GM23338 (cell line): ENCODE data around the gene HTR3E. TPM values are rescaled to one million over a fixed set of nuclear protein-coding genes. Genes with fewer than 3 reads are reported as not detected.

ENCODE experiments used
- ATAC-seq: fragments of 200-7000 bp; cut with Tn5 transposase; 3 replicates; pipeline ENCODE4 v1.9.1; 2020
- DNase-seq: peaks from one replicate; pipeline ENCODE4 v3.0.0-alpha.2; 2015; ENCODE audit warnings: low spot score
- H2AFZ ChIP-seq: fragments of 200-600 bp; sonication (generic); 2 replicates; pipeline ENCODE4 v1.8.0; 2016; ENCODE audit warnings: antibody characterized with exemption, mild to moderate bottlenecking, moderate library complexity
- H3F3A ChIP-seq: fragments of 200-600 bp; sonication (generic); replicated peaks from 2 replicates; pipeline ENCODE4 v1.8.0; 2017; ENCODE audit warnings: antibody characterized with exemption, mixed run types, low read depth
- H3K27ac ChIP-seq: fragments of 200-600 bp; sonication (generic); 2 replicates; pipeline ENCODE4 v1.6.1; 2016; ENCODE audit warnings: low read depth
- H3K27me3 ChIP-seq: fragments of 200-600 bp; sonication (generic); 2 replicates; pipeline ENCODE4 v1.8.0; 2016; ENCODE audit warnings: mild to moderate bottlenecking, mixed run types, moderate library complexity; ENCODE audit not compliant: insufficient read depth
- H3K36me3 ChIP-seq: fragments of 200-600 bp; sonication (generic); 2 replicates; pipeline ENCODE4 v1.8.0; 2016; ENCODE audit warnings: mild to moderate bottlenecking; ENCODE audit not compliant: insufficient read depth
- H3K4me1 ChIP-seq: fragments of 200-600 bp; sonication (generic); 2 replicates; pipeline ENCODE4 v1.8.0; 2016; ENCODE audit warnings: mild to moderate bottlenecking, moderate library complexity; ENCODE audit not compliant: insufficient read depth
- H3K4me2 ChIP-seq: fragments of 200-600 bp; sonication (generic); 2 replicates; pipeline ENCODE4 v1.7.1; 2017; ENCODE audit warnings: mixed run types
- H3K4me3 ChIP-seq: fragments of 200-600 bp; sonication (generic); 2 replicates; pipeline ENCODE4 v1.6.1; 2016; ENCODE audit warnings: mixed run types
- H3K79me2 ChIP-seq: fragments of 200-600 bp; sonication (generic); replicated peaks from 2 replicates; pipeline ENCODE4 v1.8.0; 2017; ENCODE audit warnings: mild to moderate bottlenecking; ENCODE audit not compliant: insufficient read depth
- H3K9me2 ChIP-seq: fragments of 200-600 bp; sonication (generic); 2 replicates; pipeline ENCODE4 v1.8.0; 2017; ENCODE audit not compliant: insufficient read depth
- H4K20me1 ChIP-seq: fragments of 200-600 bp; sonication (generic); replicated peaks from 2 replicates; pipeline ENCODE4 v1.8.0; 2017; ENCODE audit warnings: mild to moderate bottlenecking; ENCODE audit not compliant: insufficient read depth
- H3K27ac Mint-ChIP-seq: 2 replicates; pipeline ENCODE4 v1.8.0; 2020; ENCODE audit warnings: inconsistent platforms, mild to moderate bottlenecking, moderate library complexity, mixed read lengths
- H3K27me3 Mint-ChIP-seq: 3 replicates; pipeline ENCODE4 v1.8.0; 2022; ENCODE audit warnings: low read depth, mild to moderate bottlenecking, moderate library complexity, mixed read lengths, inconsistent platforms; ENCODE audit not compliant: insufficient read depth, poor library complexity
- H3K36me3 Mint-ChIP-seq: 3 replicates; pipeline ENCODE4 v1.8.0; 2021; ENCODE audit warnings: low read depth, mild to moderate bottlenecking, inconsistent platforms, moderate library complexity, mixed read lengths
- H3K4me1 Mint-ChIP-seq: 3 replicates; pipeline ENCODE4 v1.8.0; 2020; ENCODE audit warnings: mild to moderate bottlenecking, inconsistent platforms, mixed read lengths
- H3K4me3 Mint-ChIP-seq: 3 replicates; pipeline ENCODE4 v1.8.0; 2021; ENCODE audit warnings: moderate library complexity, mild to moderate bottlenecking, inconsistent platforms, mixed read lengths
- H3K9me3 Mint-ChIP-seq: 3 replicates; pipeline ENCODE4 v1.8.0; 2020; ENCODE audit warnings: moderate library complexity, mild to moderate bottlenecking, inconsistent platforms, mixed read lengths
- CTCF ChIP-seq, 2 experiments: fragments of 200-600 bp in 1 of 2; sonication (generic) in 1 of 2; conservative IDR thresholded peaks; 2 replicates each; pipeline versions ENCODE4 v1.5.1 to v1.6.1; 2016 to 2017; ENCODE audit warnings: antibody characterized with exemption in 2 of 2, low read depth in 2 of 2, mild to moderate bottlenecking in 2 of 2, moderate library complexity in 1 of 2
- ETS1 ChIP-seq: IDR thresholded peaks from 2 replicates; pipeline ENCODE4 v1.6.1; 2016; ENCODE audit warnings: antibody characterized with exemption
- EZH2 ChIP-seq: fragments of 200-600 bp; sonication (generic); IDR thresholded peaks from one replicate; pipeline ENCODE4 v1.8.0; 2017; ENCODE audit warnings: antibody characterized with exemption, mild to moderate bottlenecking, low read depth; ENCODE audit not compliant: unreplicated experiment
- EZH2phosphoT487 ChIP-seq: fragments of 200-600 bp; sonication (generic); IDR thresholded peaks from one replicate; pipeline ENCODE4 v1.8.1; 2018; ENCODE audit warnings: antibody characterized with exemption; ENCODE audit not compliant: unreplicated experiment
- NANOG ChIP-seq: IDR thresholded peaks from 2 replicates; pipeline ENCODE4 v1.6.1; 2016; ENCODE audit warnings: antibody characterized with exemption, borderline replicate concordance
- POLR2AphosphoS5 ChIP-seq: IDR thresholded peaks from 2 replicates; pipeline ENCODE4 v1.6.1; 2016; ENCODE audit warnings: antibody characterized with exemption, low read depth
- REST ChIP-seq: IDR thresholded peaks from one replicate; pipeline ENCODE4 v1.6.1; 2018; ENCODE audit warnings: antibody characterized with exemption; ENCODE audit not compliant: unreplicated experiment
- STAT1 ChIP-seq: IDR thresholded peaks from one replicate; pipeline ENCODE4 v1.6.1; 2016; ENCODE audit warnings: antibody characterized with exemption; ENCODE audit not compliant: unreplicated experiment
- ZNF114 ChIP-seq: fragments of 250-450 bp; sonication (Bioruptor Pico); IDR thresholded peaks from 2 replicates; pipeline ENCODE4 v1.5.0; 2020; ENCODE audit warnings: mild to moderate bottlenecking, moderate library complexity
- ZNF331 ChIP-seq: fragments of 250-450 bp; sonication (Bioruptor Pico); IDR thresholded peaks from 2 replicates; pipeline ENCODE4 v1.5.0; 2020; ENCODE audit warnings: low read depth, mild to moderate bottlenecking, moderate library complexity
- polyA plus RNA-seq: library from polyadenylated mRNA; unstranded; fragments of >200 nt; fragmentation: Nextera tagmentation; extraction: Ambion mirVana; gene quantifications from 2 replicates; pipeline ENCODE4 v1.2.1, GENCODE V29; 2016
- total RNA-seq: library from RNA; depleted of rRNA; stranded (reverse); fragments of >200 nt; shearing (Covaris generic); gene quantifications from 2 replicates; pipeline ENCODE4 v1.2.3, GENCODE V29; 2014

HTR3E gene
- total and polyA plus RNA-seq, 2 experiments from 2014 or later = not detected

GRCh38 chr3:184059424-184059823 is 37.4 kb upstream of the HTR3E start:
- Mint-ChIP-seq H3K36me3 (no peaks in the 10 kb centered on the region), H3K4me3 (no peak overlapping the region), H3K27ac (no peak overlapping the region; the same call in 1 of the 2 replicates), H3K9me3 (no peaks in the 10 kb centered on the region), H3K27me3 (peaks cover 2% of the 10 kb centered on the region), H3K4me1 (peaks cover 6% of the 10 kb centered on the region)
- no peak overlapping the region for H3K4me2 ChIP-seq
- peaks cover 4% of the 10 kb centered on the region; the same call in 1 of the 2 replicates for H3K9me2 ChIP-seq
- ATAC-seq (peak; percentile 55; the same call in 1 of the 3 replicates), DNase-seq (no peak)
- no peaks in the 10 kb centered on the region for H3K4me1 ChIP-seq
- no peaks in the 10 kb centered on the region for H4K20me1 ChIP-seq
- peak overlapping the region; percentile 66; the same call in 1 of the 2 replicates for H2AFZ ChIP-seq
- H3K27me3 ChIP-seq = no peaks in the 10 kb centered on the region
- H3K27ac ChIP-seq = no peak overlapping the region
- no peaks in the 10 kb centered on the region for H3K36me3 ChIP-seq
- H3K4me3 ChIP-seq = no peak overlapping the region
- TF ChIP-seq REST (no peak), STAT1 (no peak)
- H3F3A ChIP-seq = no peaks in the 10 kb centered on the region
- H3K79me2 ChIP-seq = no peaks in the 10 kb centered on the region

GRCh38 chr3:184062637-184063036 is 34.2 kb upstream of the HTR3E start:
- Mint-ChIP-seq H3K4me3 (no peak overlapping the region), H3K27me3 (no peaks in the 10 kb centered on the region), H3K4me1 (peaks cover 6% of the 10 kb centered on the region), H3K27ac (no peak overlapping the region), H3K36me3 (no peaks in the 10 kb centered on the region), H3K9me3 (no peaks in the 10 kb centered on the region)
- DNase-seq (no peak), ATAC-seq (no peak)
- H3K9me2 ChIP-seq = peaks cover 4% of the 10 kb centered on the region; the same call in 1 of the 2 replicates
- H3K4me1 ChIP-seq = no peaks in the 10 kb centered on the region
- no peak overlapping the region for H3K4me3 ChIP-seq
- no peak overlapping the region for H3K4me2 ChIP-seq
- H3K36me3 ChIP-seq = no peaks in the 10 kb centered on the region
- no peak overlapping the region for H3K27ac ChIP-seq
- no peaks in the 10 kb centered on the region for H3K27me3 ChIP-seq
- H3K79me2 ChIP-seq = no peaks in the 10 kb centered on the region
- no peaks in the 10 kb centered on the region for H3F3A ChIP-seq
- no peaks in the 10 kb centered on the region for H4K20me1 ChIP-seq
- no peak overlapping the region for H2AFZ ChIP-seq
- TF ChIP-seq POLR2AphosphoS5 (no peak), REST (no peak), EZH2 (no peak), NANOG (no peak), CTCF (conservative IDR thresholded peaks at IDR 0.05; ENCODE audit: low read depth in 2 of 2) (no peak), EZH2phosphoT487 (no peak), ZNF331 (CRISPR knock-in tag) (no peak), ZNF114 (CRISPR knock-in tag) (no peak), ETS1 (no peak)
